T-helper 1 cell treated with Interleukin-12 subunit alpha and Interleukin-12 subunit beta and Interleukin-4 antibody, amounts not matched to agents 30 ng/mL and 1 ng/mL, for 36 hours (primary cell): ENCODE measurements around the gene KRTAP20-2. TPM values are rescaled to one million over a fixed set of nuclear protein-coding genes. Genes with fewer than 3 reads are reported as not detected.

Source experiments
- intact Hi-C: fragments of 100-400 bp; cut with micrococcal nuclease; formaldehyde crosslinking; loops from one replicate; pipeline ENCODE4 v1.15.1; 2024
- total RNA-seq: library from RNA; stranded (reverse); gene quantifications from 2 replicates; pipeline ENCODE4 v1.2.3, GENCODE V29; 2022

Gene KRTAP20-2
- total RNA-seq, 1 donor from 2014 or later: not detected

DNA sequence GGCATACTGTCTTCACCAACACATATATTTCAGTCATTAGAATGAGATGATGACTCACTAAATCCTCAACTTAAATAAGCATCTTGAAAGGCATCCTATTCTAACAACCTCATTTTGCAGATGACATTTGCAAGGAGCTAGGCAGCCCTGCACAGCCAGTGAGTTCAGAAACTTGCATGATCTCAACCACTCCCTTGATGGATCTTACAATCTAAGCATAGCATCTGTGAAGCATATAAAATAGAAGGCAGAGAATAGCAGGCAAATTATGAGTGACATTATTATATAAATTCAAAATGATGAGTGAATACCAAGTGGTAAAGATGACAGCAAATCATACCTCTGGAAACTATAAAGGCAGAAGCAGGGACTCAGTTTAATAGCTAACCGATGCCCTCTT lies 39.3 kb downstream of the KRTAP20-2 start:
- intact Hi-C loops: no loop called here

DNA sequence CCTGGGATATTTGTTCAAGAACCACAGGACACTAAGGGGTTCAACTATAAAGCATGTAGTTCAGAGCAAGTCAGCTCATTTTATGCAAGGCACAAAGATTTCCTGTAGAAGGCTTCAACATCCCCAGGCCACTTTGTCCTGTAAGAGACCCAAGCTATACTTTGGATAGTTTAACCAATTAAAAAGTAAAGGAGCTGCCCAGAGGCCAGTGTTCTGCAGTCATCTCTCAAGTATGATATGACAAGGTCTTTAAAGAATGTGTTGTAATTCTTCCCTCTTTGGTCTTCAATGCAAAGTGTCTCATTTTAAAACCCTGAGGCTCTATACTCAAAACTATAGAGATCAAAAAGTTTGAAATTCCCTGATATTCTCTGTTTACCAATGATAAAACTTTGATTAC lies 41.7 kb downstream of the KRTAP20-2 start:
- intact Hi-C loops: no loop called here

DNA sequence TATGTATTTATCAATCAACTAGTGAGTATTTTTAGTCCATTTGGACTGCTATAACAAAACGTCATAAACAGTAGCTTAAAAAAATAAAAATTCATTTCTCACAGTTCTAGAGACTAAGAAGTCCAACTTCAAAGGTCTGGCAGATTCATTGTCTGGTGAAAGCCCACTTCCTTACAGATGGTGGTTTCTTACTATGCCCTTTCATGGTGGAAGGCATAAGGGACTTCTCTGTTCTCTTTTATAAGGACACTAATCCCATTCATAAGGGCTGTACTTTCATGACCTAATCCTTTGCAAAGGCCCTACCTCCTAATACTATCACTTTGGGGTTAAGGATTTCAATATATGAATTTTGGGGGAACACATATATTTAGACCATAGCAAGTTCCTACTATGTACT lies 45.6 kb downstream of the KRTAP20-2 start:
- intact Hi-C loops: no loop called here

DNA sequence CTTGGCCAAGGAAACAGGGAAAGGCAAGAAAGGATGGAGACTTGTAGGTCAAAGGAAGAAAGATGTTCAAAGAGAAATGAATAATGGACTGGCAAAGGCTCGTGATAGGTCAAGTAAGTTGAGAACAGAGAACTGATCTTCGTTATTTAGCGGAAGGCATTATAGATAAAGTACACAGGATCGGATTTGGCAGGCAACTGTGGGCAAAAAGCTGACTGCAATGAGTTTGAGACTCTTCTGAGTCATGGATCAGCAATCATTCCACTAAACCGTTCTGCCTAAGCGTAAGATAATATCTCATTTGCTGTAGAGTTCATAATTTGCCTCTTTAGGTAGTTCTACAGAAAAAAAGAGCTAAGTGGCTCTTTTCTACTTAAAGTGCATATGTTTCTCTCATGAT lies 49.5 kb downstream of the KRTAP20-2 start:
- intact Hi-C loops: no loop called here

Other genes starting within 250 kb of the KRTAP20-2 start
- not detected in 2 replicates for gene KRTAP13-1, start 239.2 kb upstream of the KRTAP20-2 start, total RNA-seq
- gene KRTAP13-3, start 209.3 kb upstream of the KRTAP20-2 start, total RNA-seq: not detected in 2 replicates
- gene KRTAP13-4, start 205.0 kb upstream of the KRTAP20-2 start, total RNA-seq: not detected in 2 replicates
- gene KRTAP15-1, start 194.9 kb upstream of the KRTAP20-2 start, total RNA-seq: not detected in 2 replicates
- not detected in 2 replicates for gene KRTAP19-1, start 154.8 kb upstream of the KRTAP20-2 start, total RNA-seq
- not detected in 2 replicates for gene KRTAP19-2, start 147.8 kb upstream of the KRTAP20-2 start, total RNA-seq
- not detected in 2 replicates for gene KRTAP19-3, start 143.2 kb upstream of the KRTAP20-2 start, total RNA-seq
- not detected in 2 replicates for gene KRTAP19-4, start 138.0 kb upstream of the KRTAP20-2 start, total RNA-seq
- gene KRTAP19-5, start 133.1 kb upstream of the KRTAP20-2 start, total RNA-seq: not detected in 2 replicates
- gene KRTAP19-6, start 93.3 kb upstream of the KRTAP20-2 start, total RNA-seq: not detected in 2 replicates
- not detected in 2 replicates for gene KRTAP19-7, start 73.9 kb upstream of the KRTAP20-2 start, total RNA-seq
- not detected in 2 replicates for gene KRTAP22-2, start 44.8 kb upstream of the KRTAP20-2 start, total RNA-seq
- not detected in 2 replicates for gene KRTAP6-3, start 42.8 kb upstream of the KRTAP20-2 start, total RNA-seq
- gene KRTAP6-2, start 36.3 kb upstream of the KRTAP20-2 start, total RNA-seq: not detected in 2 replicates
- gene KRTAP22-1, start 34.1 kb upstream of the KRTAP20-2 start, total RNA-seq: not detected in 2 replicates
- gene KRTAP6-1, start 21.3 kb upstream of the KRTAP20-2 start, total RNA-seq: not detected in 2 replicates
- gene KRTAP20-1, start 18.8 kb upstream of the KRTAP20-2 start, total RNA-seq: not detected in 2 replicates
- not detected in 2 replicates for gene KRTAP20-4, start 14.6 kb upstream of the KRTAP20-2 start, total RNA-seq
- gene KRTAP20-3, start 7.7 kb downstream of the KRTAP20-2 start, total RNA-seq: not detected in 2 replicates
- not detected in 2 replicates for gene KRTAP21-3, start 83.6 kb downstream of the KRTAP20-2 start, total RNA-seq
- gene KRTAP21-2, start 112.1 kb downstream of the KRTAP20-2 start, total RNA-seq: not detected in 2 replicates
- gene KRTAP21-1, start 120.2 kb downstream of the KRTAP20-2 start, total RNA-seq: not detected in 2 replicates
- gene KRTAP8-1, start 178.1 kb downstream of the KRTAP20-2 start, total RNA-seq: not detected in 2 replicates
- not detected in 2 replicates for gene KRTAP7-1, start 194.6 kb downstream of the KRTAP20-2 start, total RNA-seq
- gene KRTAP11-1, start 246.4 kb downstream of the KRTAP20-2 start, total RNA-seq: not detected in 2 replicates